K562 (cell line): ENCODE data around the gene TRPM4. TPM values are rescaled to one million over a fixed set of nuclear protein-coding genes. Genes with fewer than 3 reads are reported as not detected.

Source experiments
- BRCA1 ChIP-seq, 2 experiments: fragments of 450-650 bp in 1 of 2; sonication (generic) in 1 of 2; formaldehyde crosslinking in 1 of 2; IDR thresholded peaks; 2 replicates each; pipeline versions ENCODE4 v1.5.0 to v1.6.1; 2017 to 2020; ENCODE audit warnings: mild to moderate bottlenecking in 1 of 2, missing genetic modification reagents in 1 of 2
- C11orf30 ChIP-seq: fragments of 450-650 bp; IDR thresholded peaks from 2 replicates; pipeline ENCODE4 v1.6.1; 2016; ENCODE audit warnings: low read depth, mild to moderate bottlenecking
- GATAD2B ChIP-seq: fragments of 450-650 bp; IDR thresholded peaks from 2 replicates; pipeline ENCODE4 v1.6.1; 2017; ENCODE audit warnings: mild to moderate bottlenecking, borderline replicate concordance
- PRMT5 ChIP-seq: sonication (generic); formaldehyde crosslinking; IDR thresholded peaks from 2 replicates; pipeline ENCODE4 v1.5.0; 2020; ENCODE audit warnings: missing genetic modification reagents
- ZNF124 ChIP-seq: sonication (generic); formaldehyde crosslinking; IDR thresholded peaks from 2 replicates; pipeline ENCODE4 v1.8.1; 2022; ENCODE audit warnings: missing genetic modification reagents
- ZNF318 ChIP-seq, 2 experiments: fragments of 450-650 bp; IDR thresholded peaks; 2 replicates each; pipeline ENCODE4 v1.6.1; 2016; ENCODE audit warnings: mild to moderate bottlenecking in 2 of 2, borderline replicate concordance in 1 of 2, low read depth in 1 of 2, moderate library complexity in 1 of 2
- ZNF609 ChIP-seq: sonication (generic); formaldehyde crosslinking; IDR thresholded peaks from 2 replicates; pipeline ENCODE4 v1.8.1; 2023; ENCODE audit warnings: missing genetic modification reagents, mild to moderate bottlenecking, borderline replicate concordance
- polyA plus RNA-seq, 8 experiments: library from polyadenylated mRNA; depleted of rRNA in 4 of 8; stranded (reverse) in 5 of 8; unstranded in 3 of 8; fragments of >200 nt; fragmentation: Nextera tagmentation in 2 of 8; fragmentation: Illumina TruSeq in 1 of 8; extraction: Ambion mirVana in 2 of 8; extraction: Trizol in 1 of 8; gene quantifications; 2 replicates each; pipeline versions ENCODE4 v1.2.1 to v1.2.3, GENCODE V29; 2011 to 2014; ENCODE audit warnings: inconsistent platforms in 1 of 8, missing spikeins in 1 of 8
- total RNA-seq, 7 experiments: library from RNA; depleted of rRNA in 6 of 7; stranded (reverse); fragments of >200 nt in 6 of 7; fragmentation: Illumina TruSeq in 2 of 7; extraction: Trizol in 2 of 7; gene quantifications; 2 replicates each; pipeline versions ENCODE4 v1.2.1 to v1.2.3, GENCODE V29; 2011 to 2021; ENCODE audit warnings: low replicate concordance in 1 of 7

Gene TRPM4
- total and polyA plus RNA-seq, 9 of the 15 experiments (the other 6 are each of a cell fraction or from before 2014, with no cell fraction given): 6.5 to 45.4 (median 15.2) TPM

GRCh38 chr19:49118565-49119410 is 38.8 kb upstream of the TRPM4 start, which contains the start of gene C19orf73 (continued):
- TF ChIP-seq ZNF124 (CRISPR knock-in tag) (no peak), ZNF318 (IDR thresholded peaks at IDR 0.05; ENCODE audit: borderline replicate concordance in 1 of 2, low read depth in 1 of 2) (no peak), GATAD2B (peak; percentile 87; the same call in 1 of the 2 replicates), PRMT5 (CRISPR knock-in tag) (no peak), ZNF609 (CRISPR knock-in tag) (no peak), BRCA1 (IDR thresholded peaks at IDR 0.05) (no peak), BRCA1 (CRISPR knock-in tag; IDR thresholded peaks at IDR 0.05) (no peak), C11orf30 (no peak)
